PC-3 (cell line): ENCODE data around the gene FBLN5.
"Not testable (repeated sequence)": the region's sequence is repeated elsewhere in the genome, so short reads cannot be mapped to it uniquely, and the experiment has no call there.

ENCODE experiments used
- CTCF ChIP-seq: fragments of 300-600 bp; sonication (generic); conservative IDR thresholded peaks from 2 replicates; pipeline ENCODE4 v1.5.1; 2017; ENCODE audit warnings: antibody characterized with exemption, low read depth, mild to moderate bottlenecking, low read length
- EZH2 ChIP-seq: fragments of 300-600 bp; sonication (generic); IDR thresholded peaks from one replicate; pipeline ENCODE4 v1.6.1; 2017; ENCODE audit warnings: antibody characterized with exemption, mild to moderate bottlenecking, low read length; ENCODE audit not compliant: unreplicated experiment

GRCh38 chr14:91871401-91871800 lies 76.1 kb downstream of the FBLN5 start:
- TF ChIP-seq CTCF, EZH2: not testable (repeated sequence)
